ENCODE measurements around the gene ADRA1B.

- TF ChIP-seq, protein P1, sequence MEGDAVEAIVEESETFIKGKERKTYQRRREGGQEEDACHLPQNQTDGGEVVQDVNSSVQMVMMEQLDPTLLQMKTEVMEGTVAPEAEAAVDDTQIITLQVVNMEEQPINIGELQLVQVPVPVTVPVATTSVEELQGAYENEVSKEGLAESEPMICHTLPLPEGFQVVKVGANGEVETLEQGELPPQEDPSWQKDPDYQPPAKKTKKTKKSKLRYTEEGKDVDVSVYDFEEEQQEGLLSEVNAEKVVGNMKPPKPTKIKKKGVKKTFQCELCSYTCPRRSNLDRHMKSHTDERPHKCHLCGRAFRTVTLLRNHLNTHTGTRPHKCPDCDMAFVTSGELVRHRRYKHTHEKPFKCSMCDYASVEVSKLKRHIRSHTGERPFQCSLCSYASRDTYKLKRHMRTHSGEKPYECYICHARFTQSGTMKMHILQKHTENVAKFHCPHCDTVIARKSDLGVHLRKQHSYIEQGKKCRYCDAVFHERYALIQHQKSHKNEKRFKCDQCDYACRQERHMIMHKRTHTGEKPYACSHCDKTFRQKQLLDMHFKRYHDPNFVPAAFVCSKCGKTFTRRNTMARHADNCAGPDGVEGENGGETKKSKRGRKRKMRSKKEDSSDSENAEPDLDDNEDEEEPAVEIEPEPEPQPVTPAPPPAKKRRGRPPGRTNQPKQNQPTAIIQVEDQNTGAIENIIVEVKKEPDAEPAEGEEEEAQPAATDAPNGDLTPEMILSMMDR (IDR thresholded peaks at IDR 0.05; ENCODE audit: control extremely low read depth in 1 of 3, insufficient read depth in 1 of 3, low read depth in 1 of 3, low read length in 3 of 3): no peak
- no peak for TF ChIP-seq JUND (IDR thresholded peaks at IDR 0.05; ENCODE audit: low read length)
- TF ChIP-seq POLR2A (IDR thresholded peaks at IDR 0.05; ENCODE audit: control extremely low read depth in 1 of 2, low read depth in 2 of 2, low read length in 2 of 2): no peak
- TF ChIP-seq ASH2L (IDR thresholded peaks at IDR 0.05; ENCODE audit: low read length): no peak
- no peak for TF ChIP-seq SP2 (IDR thresholded peaks at IDR 0.05; ENCODE audit: low read length)
- no peak for TF ChIP-seq EP300 (IDR thresholded peaks at IDR 0.05; ENCODE audit: borderline replicate concordance in 1 of 2, low read depth in 2 of 2, low read length in 2 of 2)
- no peak for TF ChIP-seq SIN3A (conservative IDR thresholded peaks at IDR 0.05 in 1 of 2, IDR thresholded peaks at IDR 0.05 in 1 of 2; ENCODE audit: low read depth in 1 of 2, low read length in 2 of 2)
- no peak for TF ChIP-seq TAF1 (IDR thresholded peaks at IDR 0.05; ENCODE audit: low read depth, low read length)
- no peak for TF ChIP-seq RAD21 (IDR thresholded peaks at IDR 0.05 in 1 of 2, conservative IDR thresholded peaks at IDR 0.05 in 1 of 2; ENCODE audit: low read depth in 2 of 2, low read length in 2 of 2)
- no peak for TF ChIP-seq TAF7 (optimal IDR thresholded peaks at IDR 0.05; ENCODE audit: borderline replicate concordance, low read depth, low read length)
- TF ChIP-seq ZNF274 (IDR thresholded peaks at IDR 0.05; ENCODE audit: borderline replicate concordance, extremely low read depth, low read length): no peak
- no peak for TF ChIP-seq CHD2 (IDR thresholded peaks at IDR 0.05; ENCODE audit: low read length)
- TF ChIP-seq, protein P2, sequence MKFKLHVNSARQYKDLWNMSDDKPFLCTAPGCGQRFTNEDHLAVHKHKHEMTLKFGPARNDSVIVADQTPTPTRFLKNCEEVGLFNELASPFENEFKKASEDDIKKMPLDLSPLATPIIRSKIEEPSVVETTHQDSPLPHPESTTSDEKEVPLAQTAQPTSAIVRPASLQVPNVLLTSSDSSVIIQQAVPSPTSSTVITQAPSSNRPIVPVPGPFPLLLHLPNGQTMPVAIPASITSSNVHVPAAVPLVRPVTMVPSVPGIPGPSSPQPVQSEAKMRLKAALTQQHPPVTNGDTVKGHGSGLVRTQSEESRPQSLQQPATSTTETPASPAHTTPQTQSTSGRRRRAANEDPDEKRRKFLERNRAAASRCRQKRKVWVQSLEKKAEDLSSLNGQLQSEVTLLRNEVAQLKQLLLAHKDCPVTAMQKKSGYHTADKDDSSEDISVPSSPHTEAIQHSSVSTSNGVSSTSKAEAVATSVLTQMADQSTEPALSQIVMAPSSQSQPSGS (IDR thresholded peaks at IDR 0.05; ENCODE audit: low read length): no peak
- no peak for TF ChIP-seq RFX5 (IDR thresholded peaks at IDR 0.05; ENCODE audit: borderline replicate concordance, low read depth, low read length)
Observed at GRCh38 chr5:160020266-160020770, 104.0 kb downstream of the ADRA1B start.
